ENCODE measurements around the gene LSAMP.

DNA sequence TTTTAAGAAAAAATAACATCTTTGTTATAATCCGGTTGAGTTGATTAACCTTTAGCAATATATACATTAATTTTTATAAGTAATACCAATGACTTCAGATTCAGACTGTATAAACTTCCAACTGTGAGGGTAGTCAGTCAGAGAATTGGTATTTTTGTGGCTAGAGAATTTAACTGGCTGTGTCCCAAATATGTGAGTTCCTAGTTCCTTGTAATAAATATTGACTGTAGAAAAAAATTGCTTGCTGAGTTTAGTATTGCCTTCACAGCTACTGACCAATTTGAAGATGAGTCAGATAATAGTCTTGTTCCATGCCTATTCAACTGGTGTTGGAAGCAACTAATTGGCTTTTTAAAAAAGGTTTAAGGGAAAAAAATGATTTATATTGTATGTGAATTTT lies 611.2 kb downstream of the LSAMP start:
- TF ChIP-seq, protein P1, sequence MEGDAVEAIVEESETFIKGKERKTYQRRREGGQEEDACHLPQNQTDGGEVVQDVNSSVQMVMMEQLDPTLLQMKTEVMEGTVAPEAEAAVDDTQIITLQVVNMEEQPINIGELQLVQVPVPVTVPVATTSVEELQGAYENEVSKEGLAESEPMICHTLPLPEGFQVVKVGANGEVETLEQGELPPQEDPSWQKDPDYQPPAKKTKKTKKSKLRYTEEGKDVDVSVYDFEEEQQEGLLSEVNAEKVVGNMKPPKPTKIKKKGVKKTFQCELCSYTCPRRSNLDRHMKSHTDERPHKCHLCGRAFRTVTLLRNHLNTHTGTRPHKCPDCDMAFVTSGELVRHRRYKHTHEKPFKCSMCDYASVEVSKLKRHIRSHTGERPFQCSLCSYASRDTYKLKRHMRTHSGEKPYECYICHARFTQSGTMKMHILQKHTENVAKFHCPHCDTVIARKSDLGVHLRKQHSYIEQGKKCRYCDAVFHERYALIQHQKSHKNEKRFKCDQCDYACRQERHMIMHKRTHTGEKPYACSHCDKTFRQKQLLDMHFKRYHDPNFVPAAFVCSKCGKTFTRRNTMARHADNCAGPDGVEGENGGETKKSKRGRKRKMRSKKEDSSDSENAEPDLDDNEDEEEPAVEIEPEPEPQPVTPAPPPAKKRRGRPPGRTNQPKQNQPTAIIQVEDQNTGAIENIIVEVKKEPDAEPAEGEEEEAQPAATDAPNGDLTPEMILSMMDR (IDR thresholded peaks at IDR 0.05; ENCODE audit: insufficient read depth, low read depth, low read length) = no peak
- no peak for TF ChIP-seq EZH2 (IDR thresholded peaks at IDR 0.05; ENCODE audit: insufficient read depth, low read length)

All from astrocyte (in vitro differentiated cells and primary cell).